Measurements from ENCODE around the gene SMAD5. TPM values are rescaled to one million over a fixed set of nuclear protein-coding genes. Genes with fewer than 3 reads are reported as not detected.

The SMAD5 gene
- polyA plus RNA-seq, 3 donors: 71.1 to 71.2 (median 71.2) TPM

GRCh38 chr5:136212252-136212721, 79.6 kb downstream of the SMAD5 start:
- DNase-seq (ENCODE audit: low read depth in 3 of 3, low spot score in 2 of 3): no peak

GRCh38 chr5:136213919-136214493, 81.4 kb downstream of the SMAD5 start:
- no peak for DNase-seq (ENCODE audit: low read depth in 3 of 3, low spot score in 2 of 3)

- no peak for DNase-seq (ENCODE audit: low read depth in 3 of 3, low spot score in 2 of 3)
Measured at GRCh38 chr5:136215812-136216211, 83.2 kb downstream of the SMAD5 start.

GRCh38 chr5:136216230-136216629, 83.6 kb downstream of the SMAD5 start:
- DNase-seq (ENCODE audit: low read depth in 3 of 3, low spot score in 2 of 3): no peak

- no peak for DNase-seq (ENCODE audit: low read depth in 3 of 3, low spot score in 2 of 3)
Measured at GRCh38 chr5:136221340-136221739, 88.7 kb downstream of the SMAD5 start.

GRCh38 chr5:136222580-136223235, 90.1 kb downstream of the SMAD5 start:
- no peak for DNase-seq (ENCODE audit: low read depth in 3 of 3, low spot score in 2 of 3)

- DNase-seq (ENCODE audit: low read depth in 3 of 3, low spot score in 2 of 3): no peak
Measured at GRCh38 chr5:136225796-136226195, 93.2 kb downstream of the SMAD5 start.

GRCh38 chr5:136226401-136226800, 93.8 kb downstream of the SMAD5 start:
- DNase-seq (ENCODE audit: low read depth in 3 of 3, low spot score in 2 of 3): no peak

- DNase-seq (ENCODE audit: low read depth in 3 of 3, low spot score in 2 of 3): no peak
Measured at GRCh38 chr5:136228136-136228757, 95.6 kb downstream of the SMAD5 start.

- no peak for DNase-seq (ENCODE audit: low read depth in 3 of 3, low spot score in 2 of 3)
Measured at GRCh38 chr5:136230176-136230575, 97.5 kb downstream of the SMAD5 start.

GRCh38 chr5:136232316-136232715, 99.7 kb downstream of the SMAD5 start:
- DNase-seq (ENCODE audit: low read depth in 3 of 3, low spot score in 2 of 3): no peak

Other genes starting within 250 kb of the SMAD5 start
- not detected for gene IL9, start 237.0 kb upstream of the SMAD5 start, polyA plus RNA-seq (ENCODE audit: insufficient read length in 3 of 3)
- gene LECT2, start 177.9 kb upstream of the SMAD5 start, polyA plus RNA-seq (ENCODE audit: insufficient read length in 3 of 3): 1 to 10 TPM in 2 of 3 donors, under 1 TPM in 1; 0.79 to 2.1 (median 2.1) TPM
- 100 to 1,000 TPM; 188 to 278 (median 225) TPM for gene TGFBI, start 103.9 kb upstream of the SMAD5 start, polyA plus RNA-seq (ENCODE audit: insufficient read length in 3 of 3)
- 10 to 100 TPM in 2 of 3 donors, 1 to 10 TPM in 1; 8.8 to 13.3 (median 11.6) TPM for gene SMIM32, start 60.3 kb downstream of the SMAD5 start, polyA plus RNA-seq (ENCODE audit: insufficient read length in 3 of 3)
- under 1 TPM; 0.32 to 0.58 (median 0.42) TPM for gene TRPC7, start 232.7 kb downstream of the SMAD5 start, polyA plus RNA-seq (ENCODE audit: insufficient read length in 3 of 3)

All from right renal cortex interstitium (tissue), 3 donors.